H1 (cell line): ENCODE data around the gene DCAF8. TPM values are rescaled to one million over a fixed set of nuclear protein-coding genes. Genes with fewer than 3 reads are reported as not detected.

Source experiments
- CTCF ChIA-PET: fragments of 300-600 bp; sonication (Branson Sonifier 250); formaldehyde crosslinking; loops from one replicate; lab custom pipeline; 2021; ENCODE audit not compliant: partially characterized antibody; lab: Charles Lee
- POLR2A ChIA-PET: fragments of 300-600 bp; sonication (Branson Sonifier 250); formaldehyde crosslinking; loops from one replicate; lab custom pipeline; 2021; ENCODE audit warnings: inconsistent platforms; ENCODE audit not compliant: partially characterized antibody; lab: Charles Lee
- DNase-seq, 2 experiments: peaks; one replicate each; pipeline versions ENCODE4 v3.0.0 to v3.0.0-alpha.2; 2010 to 2022; ENCODE audit warnings: low spot score in 2 of 2, low read depth in 1 of 2, mixed read lengths in 1 of 2
- FAIRE-seq: peaks from 2 replicates; lab custom pipeline; 2011; peaks lifted over from hg19 to GRCh38; lab: Jason Lieb, UNC
- H2AFZ ChIP-seq: 2 replicates; pipeline ENCODE4 v1.8.1; 2012; ENCODE audit warnings: low read length, inconsistent platforms
- H2AK5ac ChIP-seq: 2 replicates; pipeline ENCODE4 v1.6.1; 2013; ENCODE audit warnings: low read depth, low read length
- H2BK120ac ChIP-seq: replicated peaks from 2 replicates; pipeline ENCODE3; 2013; ENCODE audit warnings: low read depth, low read length, inconsistent platforms
- H2BK12ac ChIP-seq: 2 replicates; pipeline ENCODE4 v1.6.1; 2013; ENCODE audit warnings: low read depth, low read length
- H2BK15ac ChIP-seq: 2 replicates; pipeline ENCODE4 v1.6.1; 2013; ENCODE audit warnings: low read length
- H2BK20ac ChIP-seq: 2 replicates; pipeline ENCODE4 v1.6.1; 2013; ENCODE audit warnings: low read length
- H2BK5ac ChIP-seq: 2 replicates; pipeline ENCODE4 v1.6.1; 2013; ENCODE audit warnings: low read depth, low read length
- H3K14ac ChIP-seq: 2 replicates; pipeline ENCODE4 v1.6.1; 2013; ENCODE audit warnings: inconsistent platforms; ENCODE audit not compliant: insufficient read length
- H3K18ac ChIP-seq: 2 replicates; pipeline ENCODE4 v1.6.1; 2013; ENCODE audit warnings: low read length; ENCODE audit errors: extremely low read depth
- H3K23ac ChIP-seq: 2 replicates; pipeline ENCODE4 v1.6.1; 2013; ENCODE audit warnings: inconsistent platforms; ENCODE audit not compliant: insufficient read length
- H3K23me2 ChIP-seq: 2 replicates; pipeline ENCODE4 v1.6.1; 2013; ENCODE audit warnings: low read depth, low read length
- H3K27ac ChIP-seq: 2 replicates; pipeline ENCODE4 v1.6.1; 2011; ENCODE audit warnings: low read depth, low read length, inconsistent platforms
- H3K27me3 ChIP-seq, 4 experiments: replicated peaks in 1 of 4; 1 replicate in 1 of 4; 2 replicates in 3 of 4; pipeline versions ENCODE4 v1.6.1 to v1.8.1; 2011 to 2013; ENCODE audit warnings: low read length in 3 of 4, mild to moderate bottlenecking in 3 of 4, inconsistent platforms in 2 of 4, mixed read lengths in 2 of 4, moderate library complexity in 1 of 4; ENCODE audit not compliant: control insufficient read depth in 3 of 4, insufficient read depth in 3 of 4; ENCODE audit errors: extremely low read depth in 1 of 4
- H3K36me3 ChIP-seq, 4 experiments: 2 replicates each; pipeline versions ENCODE4 v1.6.1 to v1.8.1; 2011 to 2013; ENCODE audit warnings: mild to moderate bottlenecking in 4 of 4, low read length in 3 of 4, moderate library complexity in 2 of 4, control low read depth in 1 of 4, inconsistent platforms in 1 of 4; ENCODE audit not compliant: insufficient read depth in 4 of 4, control insufficient read depth in 2 of 4
- H3K4ac ChIP-seq: replicated peaks from 2 replicates; pipeline ENCODE3; 2013; ENCODE audit warnings: low read length, low read depth, mixed read lengths, inconsistent platforms; ENCODE audit not compliant: insufficient read length
- H3K4me1 ChIP-seq, 4 experiments: replicated peaks in 1 of 4; 1 replicate in 1 of 4; 2 replicates in 3 of 4; pipeline versions ENCODE4 v1.6.1 to v1.8.1; 2011 to 2013; ENCODE audit warnings: low read length in 3 of 4, inconsistent platforms in 2 of 4, mixed read lengths in 1 of 4; ENCODE audit not compliant: insufficient read depth in 4 of 4, control insufficient read depth in 3 of 4
- H3K4me2 ChIP-seq, 2 experiments: 2 replicates each; pipeline versions ENCODE4 v1.6.1 to v1.8.1; 2011 to 2013; ENCODE audit warnings: low read depth in 2 of 2, low read length in 2 of 2, control low read depth in 1 of 2, inconsistent platforms in 1 of 2, mild to moderate bottlenecking in 1 of 2; ENCODE audit not compliant: insufficient read depth in 1 of 2
- H3K4me3 ChIP-seq, 4 experiments: fragments of 200-600, 300-600 bp in 1 of 4; sonication (generic), shearing (Covaris generic), sonication (Bioruptor Twin) in 1 of 4; 2 replicates each; pipeline versions ENCODE4 v1.5.1 to v1.8.1; 2011 to 2016; ENCODE audit warnings: low read length in 4 of 4, low read depth in 3 of 4, control low read depth in 2 of 4, inconsistent platforms in 2 of 4, mild to moderate bottlenecking in 2 of 4, mixed read lengths in 1 of 4, moderate library complexity in 1 of 4; ENCODE audit not compliant: insufficient read depth in 2 of 4; ENCODE audit errors: extremely low read depth in 1 of 4
- H3K56ac ChIP-seq: replicated peaks from 2 replicates; pipeline ENCODE3; 2013; ENCODE audit warnings: low read depth, mild to moderate bottlenecking, mixed read lengths, low read length, inconsistent platforms; ENCODE audit not compliant: insufficient read length
- H3K79me1 ChIP-seq: 2 replicates; pipeline ENCODE4 v1.6.1; 2013; ENCODE audit warnings: low read depth, low read length, control low read depth
- H3K79me2 ChIP-seq, 2 experiments: 2 replicates each; pipeline versions ENCODE4 v1.6.1 to v1.8.1; 2012 to 2013; ENCODE audit warnings: low read length in 2 of 2, mild to moderate bottlenecking in 2 of 2, inconsistent platforms in 1 of 2; ENCODE audit not compliant: insufficient read depth in 2 of 2, control insufficient read depth in 1 of 2
- H3K9ac ChIP-seq, 4 experiments: replicated peaks in 1 of 4; 1 replicate in 1 of 4; 2 replicates in 3 of 4; pipeline versions ENCODE4 v1.6.1 to v1.8.1; 2011 to 2013; ENCODE audit warnings: low read depth in 3 of 4, low read length in 3 of 4, control low read depth in 2 of 4, mild to moderate bottlenecking in 2 of 4, moderate library complexity in 2 of 4, inconsistent platforms in 1 of 4; ENCODE audit errors: extremely low read depth in 1 of 4
- H3K9me3 ChIP-seq, 2 experiments: 2 replicates each; pipeline versions ENCODE4 v1.6.1 to v1.8.1; 2012 to 2013; ENCODE audit warnings: mild to moderate bottlenecking in 2 of 2, moderate library complexity in 2 of 2, control low read depth in 1 of 2, inconsistent platforms in 1 of 2, low read depth in 1 of 2, low read length in 1 of 2, mixed read lengths in 1 of 2; ENCODE audit not compliant: insufficient read depth in 2 of 2
- H4K20me1 ChIP-seq, 2 experiments: replicated peaks in 1 of 2; 2 replicates each; pipeline versions ENCODE3 to v1.8.1; 2011 to 2013; ENCODE audit warnings: inconsistent platforms in 2 of 2, low read length in 2 of 2, mild to moderate bottlenecking in 1 of 2; ENCODE audit not compliant: insufficient read depth in 2 of 2, control insufficient read depth in 1 of 2
- H4K5ac ChIP-seq: 2 replicates; pipeline ENCODE4 v1.6.1; 2013; ENCODE audit warnings: low read length, low read depth, mixed read lengths, inconsistent platforms; ENCODE audit not compliant: insufficient read length
- H4K8ac ChIP-seq: 2 replicates; pipeline ENCODE4 v1.8.0; 2013; ENCODE audit warnings: mild to moderate bottlenecking, moderate library complexity, low read length, inconsistent platforms; ENCODE audit not compliant: insufficient read depth; ENCODE audit errors: extremely low read depth
- H4K91ac ChIP-seq: replicated peaks from 2 replicates; pipeline ENCODE3; 2013; ENCODE audit warnings: low read length, mixed read lengths, inconsistent platforms; ENCODE audit not compliant: insufficient read length
- POLR2AphosphoS5 ChIP-seq: IDR thresholded peaks from 2 replicates; pipeline ENCODE4 v1.6.1; 2011; ENCODE audit warnings: low read depth, low read length
- SIN3A ChIP-seq, 2 experiments: IDR thresholded peaks in 1 of 2; conservative IDR thresholded peaks in 1 of 2; 2 replicates each; pipeline ENCODE4 v1.6.1; 2011 to 2012; ENCODE audit warnings: low read length in 2 of 2, improper control_type of control experiment in 1 of 2, low read depth in 1 of 2, mild to moderate bottlenecking in 1 of 2
- polyA plus RNA-seq, 7 experiments: library from polyadenylated mRNA; depleted of rRNA in 3 of 7; stranded (reverse) in 5 of 7; unstranded in 2 of 7; fragments of >200 nt in 5 of 7; fragments of 200-250 nt in 2 of 7; gene quantifications; 1 replicate in 5 of 7; 2 replicates in 1 of 7; 4 replicates in 1 of 7; pipeline versions ENCODE4 v1.2.1 to v1.2.3, GENCODE V29; 2011 to 2013; ENCODE audit warnings: missing spikeins in 2 of 7, mixed read lengths in 2 of 7
- total RNA-seq: library from RNA; stranded (reverse); fragmentation: NEBNext Ultra II Directional; extraction: Animal tissue kit (Norgen Biotek cat#: 25700); gene quantifications from 2 replicates; pipeline ENCODE4 v1.2.1, GENCODE V29; 2021
- TF ChIP-seq, protein P1 (sequence below): IDR thresholded peaks from 2 replicates; pipeline ENCODE4 v1.6.1; 2011; ENCODE audit warnings: low read depth, mild to moderate bottlenecking, low read length; ENCODE audit not compliant: insufficient read depth
- TF ChIP-seq, protein P2 (sequence below), 3 experiments: IDR thresholded peaks; 1 replicate in 2 of 3; 2 replicates in 1 of 3; pipeline versions ENCODE4 v1.5.1 to v1.6.1; 2011; ENCODE audit warnings: low read length in 3 of 3, mild to moderate bottlenecking in 3 of 3, inconsistent platforms in 2 of 3, low read depth in 1 of 3, moderate library complexity in 1 of 3; ENCODE audit not compliant: insufficient read depth in 1 of 3; ENCODE audit errors: control extremely low read depth in 1 of 3

The DCAF8 gene
- total and polyA plus RNA-seq, 2 of the 8 experiments (the other 6 are each of a cell fraction or from before 2014, with no cell fraction given), result 68.2 to 110 TPM

DNA sequence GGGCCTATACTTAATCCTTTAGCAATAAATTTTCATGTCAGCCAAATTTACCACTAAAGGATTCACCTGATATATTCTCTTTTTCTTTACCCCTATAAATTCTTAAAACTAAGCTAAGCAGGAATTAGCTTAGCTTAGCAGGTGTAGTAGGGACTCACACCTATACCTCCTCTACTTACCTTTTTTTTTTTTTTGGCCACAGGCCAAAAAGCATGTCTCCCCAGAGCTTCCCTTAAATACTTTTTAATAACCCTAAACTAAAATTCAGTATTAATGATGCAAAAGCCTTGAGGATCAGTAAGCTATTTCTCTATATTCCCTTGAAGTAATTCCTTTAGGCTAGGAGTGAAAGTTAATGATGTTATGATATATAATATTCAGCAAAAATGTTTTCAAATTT lies 33.9 kb downstream of the DCAF8 start:
- Histone ChIP-seq H3K4me3 (no peak overlapping the region), H3K79me2 (no peaks in the 10 kb centered on the region), H2BK5ac (no peak overlapping the region), H2BK120ac (no peak overlapping the region), H2BK15ac (no peak overlapping the region), H2AFZ (no peak overlapping the region), H4K20me1 (peaks cover 0 to 2% of the 10 kb centered on the region in 2 experiments), H2BK12ac (no peak overlapping the region), H2AK5ac (no peak overlapping the region), H3K18ac (no peak overlapping the region), H3K4ac (no peak overlapping the region), H4K5ac (no peak overlapping the region), H3K23me2 (no peaks in the 10 kb centered on the region), H3K14ac (no peak overlapping the region), H3K79me1 (no peaks in the 10 kb centered on the region), H3K9me3 (no peaks in the 10 kb centered on the region), H3K4me1 (no peaks in the 10 kb centered on the region), H3K9ac (no peak overlapping the region), H4K91ac (no peak overlapping the region), H3K23ac (no peak overlapping the region), H3K4me2 (no peak overlapping the region), H3K36me3 (peaks cover 21 to 79% (median 54%) of the 10 kb centered on the region in 4 experiments), H3K27me3 (no peaks in the 10 kb centered on the region), H3K56ac (no peak overlapping the region), H3K27ac (no peak overlapping the region), H4K8ac (no peak overlapping the region), H2BK20ac (no peak overlapping the region)
- TF ChIP-seq POLR2AphosphoS5, result no peak
- TF ChIP-seq SIN3A (conservative IDR thresholded peaks at IDR 0.05 in 1 of 2, IDR thresholded peaks at IDR 0.05 in 1 of 2; ENCODE audit: low read depth in 1 of 2, low read length in 2 of 2), result no peak
- TF ChIP-seq, protein P1, sequence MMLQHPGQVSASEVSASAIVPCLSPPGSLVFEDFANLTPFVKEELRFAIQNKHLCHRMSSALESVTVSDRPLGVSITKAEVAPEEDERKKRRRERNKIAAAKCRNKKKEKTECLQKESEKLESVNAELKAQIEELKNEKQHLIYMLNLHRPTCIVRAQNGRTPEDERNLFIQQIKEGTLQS, result no peak
- TF ChIP-seq, protein P2, sequence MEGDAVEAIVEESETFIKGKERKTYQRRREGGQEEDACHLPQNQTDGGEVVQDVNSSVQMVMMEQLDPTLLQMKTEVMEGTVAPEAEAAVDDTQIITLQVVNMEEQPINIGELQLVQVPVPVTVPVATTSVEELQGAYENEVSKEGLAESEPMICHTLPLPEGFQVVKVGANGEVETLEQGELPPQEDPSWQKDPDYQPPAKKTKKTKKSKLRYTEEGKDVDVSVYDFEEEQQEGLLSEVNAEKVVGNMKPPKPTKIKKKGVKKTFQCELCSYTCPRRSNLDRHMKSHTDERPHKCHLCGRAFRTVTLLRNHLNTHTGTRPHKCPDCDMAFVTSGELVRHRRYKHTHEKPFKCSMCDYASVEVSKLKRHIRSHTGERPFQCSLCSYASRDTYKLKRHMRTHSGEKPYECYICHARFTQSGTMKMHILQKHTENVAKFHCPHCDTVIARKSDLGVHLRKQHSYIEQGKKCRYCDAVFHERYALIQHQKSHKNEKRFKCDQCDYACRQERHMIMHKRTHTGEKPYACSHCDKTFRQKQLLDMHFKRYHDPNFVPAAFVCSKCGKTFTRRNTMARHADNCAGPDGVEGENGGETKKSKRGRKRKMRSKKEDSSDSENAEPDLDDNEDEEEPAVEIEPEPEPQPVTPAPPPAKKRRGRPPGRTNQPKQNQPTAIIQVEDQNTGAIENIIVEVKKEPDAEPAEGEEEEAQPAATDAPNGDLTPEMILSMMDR (IDR thresholded peaks at IDR 0.05; ENCODE audit: control extremely low read depth in 1 of 3, insufficient read depth in 1 of 3, low read depth in 1 of 3, low read length in 3 of 3), result no peak
- POLR2A ChIA-PET, result interaction anchor here (0.9 to 1.1 kb wide), 2 partner anchors 15 to 34 kb away, joined by 3 to 6 read pairs; partner anchors contain the start of gene DCAF8
- CTCF ChIA-PET, result interaction anchor here (0.7 to 3.4 kb wide), 15 partner anchors 9 to 150 kb away, joined by 3 to 28 read pairs (median 5); no protein-coding TSS in a partner anchor
- FAIRE-seq, result no peak
- no peak for DNase-seq
